NB4 (cell line): Measurements from ENCODE around the gene PHLDB1.

ENCODE experiments used
- MAX ChIP-seq: IDR thresholded peaks from 2 replicates; pipeline ENCODE4 v1.6.1; 2011; ENCODE audit warnings: low read depth, low read length
- MYC ChIP-seq: IDR thresholded peaks from 2 replicates; pipeline ENCODE4 v1.6.1; 2011; ENCODE audit warnings: low read depth, low read length
- POLR2A ChIP-seq: IDR thresholded peaks from 2 replicates; pipeline ENCODE4 v1.6.1; 2011; ENCODE audit warnings: mild to moderate bottlenecking; ENCODE audit not compliant: insufficient read length; ENCODE audit errors: extremely low read depth
- TF ChIP-seq, protein P1 (sequence below): IDR thresholded peaks from one replicate; pipeline ENCODE4 v1.5.1; 2012; ENCODE audit warnings: low read depth, low read length

DNA sequence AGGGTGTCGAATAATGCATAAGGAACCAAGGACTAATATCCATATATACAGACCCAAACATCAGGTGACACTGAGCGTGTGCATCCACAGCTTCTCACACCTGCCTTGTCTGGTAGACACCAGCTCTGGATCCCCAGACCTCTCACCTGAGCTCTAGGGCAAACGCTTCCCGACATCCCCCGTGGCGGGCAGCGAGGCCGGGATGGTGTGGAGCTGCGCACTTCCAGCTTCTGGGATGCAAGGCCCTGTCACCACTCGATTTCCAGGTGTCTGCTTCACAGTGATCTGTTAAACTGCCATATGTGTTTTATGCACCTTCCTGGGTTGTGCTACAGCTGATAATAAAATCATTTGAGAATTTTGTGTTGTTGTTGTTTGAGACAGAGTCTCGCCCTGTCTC lies 87.4 kb downstream of the PHLDB1 start:
- TF ChIP-seq POLR2A (no peak), MAX (no peak), MYC (no peak)
- TF ChIP-seq, protein P1, sequence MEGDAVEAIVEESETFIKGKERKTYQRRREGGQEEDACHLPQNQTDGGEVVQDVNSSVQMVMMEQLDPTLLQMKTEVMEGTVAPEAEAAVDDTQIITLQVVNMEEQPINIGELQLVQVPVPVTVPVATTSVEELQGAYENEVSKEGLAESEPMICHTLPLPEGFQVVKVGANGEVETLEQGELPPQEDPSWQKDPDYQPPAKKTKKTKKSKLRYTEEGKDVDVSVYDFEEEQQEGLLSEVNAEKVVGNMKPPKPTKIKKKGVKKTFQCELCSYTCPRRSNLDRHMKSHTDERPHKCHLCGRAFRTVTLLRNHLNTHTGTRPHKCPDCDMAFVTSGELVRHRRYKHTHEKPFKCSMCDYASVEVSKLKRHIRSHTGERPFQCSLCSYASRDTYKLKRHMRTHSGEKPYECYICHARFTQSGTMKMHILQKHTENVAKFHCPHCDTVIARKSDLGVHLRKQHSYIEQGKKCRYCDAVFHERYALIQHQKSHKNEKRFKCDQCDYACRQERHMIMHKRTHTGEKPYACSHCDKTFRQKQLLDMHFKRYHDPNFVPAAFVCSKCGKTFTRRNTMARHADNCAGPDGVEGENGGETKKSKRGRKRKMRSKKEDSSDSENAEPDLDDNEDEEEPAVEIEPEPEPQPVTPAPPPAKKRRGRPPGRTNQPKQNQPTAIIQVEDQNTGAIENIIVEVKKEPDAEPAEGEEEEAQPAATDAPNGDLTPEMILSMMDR = no peak
